ENCODE results near the gene DNAH17. TPM values are rescaled to one million over a fixed set of nuclear protein-coding genes. Genes with fewer than 3 reads are reported as not detected.

The DNAH17 gene
- total RNA-seq, 3 donors from 2014 or later (not counting 1 experiment from before 2014, with no cell fraction given) = 0.16 to 0.25 (median 0.24) TPM

DNA sequence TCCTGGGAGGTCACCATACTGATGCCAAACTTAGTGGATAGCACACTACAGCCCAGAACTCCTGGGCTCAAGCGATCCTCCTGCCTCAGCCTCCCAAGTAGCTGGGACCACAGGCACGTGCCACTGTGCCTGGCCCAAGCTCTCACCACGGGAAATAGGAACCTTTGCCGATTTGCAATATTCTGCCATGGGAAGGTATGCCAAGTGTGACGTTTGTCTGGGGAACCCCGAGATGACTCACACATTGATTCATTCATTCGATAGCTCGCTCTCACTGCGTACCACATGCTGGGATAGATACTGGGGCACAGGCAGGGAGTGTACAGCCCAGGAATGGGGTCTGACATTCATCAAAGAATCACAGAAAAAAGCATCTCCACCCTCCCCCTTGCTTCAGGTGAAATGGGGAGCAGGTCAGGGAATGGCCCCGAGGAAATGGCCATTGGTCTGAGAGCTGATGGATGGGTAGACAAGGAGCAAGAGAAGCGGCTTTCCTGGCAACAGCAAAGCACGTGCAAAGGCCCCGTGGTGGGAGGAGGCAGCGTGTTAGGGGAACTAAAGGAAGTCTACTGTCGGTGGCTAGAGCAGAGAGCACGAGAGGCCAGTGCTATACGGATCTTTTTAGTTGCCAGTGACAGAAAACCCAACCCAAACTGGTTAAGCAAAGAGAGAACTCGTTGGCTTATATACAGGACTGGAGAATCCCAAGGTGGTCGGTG lies 44.1 kb downstream of the DNAH17 start:
- no peak overlapping the region for H3K27ac Mint-ChIP-seq
- ATAC-seq (no peak), DNase-seq (peak in 1 of 2 donors; percentile 18)
- H3K4me3 ChIP-seq (ENCODE audit: low read length) = no peak overlapping the region
- H3K27me3 ChIP-seq (ENCODE audit: control insufficient read depth, insufficient read depth, low read length) = no peaks in the 10 kb centered on the region
- H3K4me1 Mint-ChIP-seq = peaks cover 7 to 14% of the 10 kb centered on the region in 2 donors
- no peaks in the 10 kb centered on the region for H3K9me3 Mint-ChIP-seq
- WGBS (ENCODE audit: insufficient coverage) = 86% methylated on average over 19 of the region's 19 CpGs
- no peaks in the 10 kb centered on the region for H3K36me3 Mint-ChIP-seq
- intact Hi-C loops (cut with micrococcal nuclease) = no loop called here
- H3K27ac ChIP-seq (ENCODE audit: low read length) = no peak overlapping the region
- no peaks in the 10 kb centered on the region for H3K36me3 ChIP-seq (ENCODE audit: control insufficient read depth, insufficient read depth, low read length)
- peaks cover 4% of the 10 kb centered on the region for H3K4me1 ChIP-seq (ENCODE audit: control insufficient read depth, insufficient read depth, low read length)
- H3K27me3 Mint-ChIP-seq (ENCODE audit: low read depth in 2 of 2) = no peaks in the 10 kb centered on the region
- TF ChIP-seq, protein P1, sequence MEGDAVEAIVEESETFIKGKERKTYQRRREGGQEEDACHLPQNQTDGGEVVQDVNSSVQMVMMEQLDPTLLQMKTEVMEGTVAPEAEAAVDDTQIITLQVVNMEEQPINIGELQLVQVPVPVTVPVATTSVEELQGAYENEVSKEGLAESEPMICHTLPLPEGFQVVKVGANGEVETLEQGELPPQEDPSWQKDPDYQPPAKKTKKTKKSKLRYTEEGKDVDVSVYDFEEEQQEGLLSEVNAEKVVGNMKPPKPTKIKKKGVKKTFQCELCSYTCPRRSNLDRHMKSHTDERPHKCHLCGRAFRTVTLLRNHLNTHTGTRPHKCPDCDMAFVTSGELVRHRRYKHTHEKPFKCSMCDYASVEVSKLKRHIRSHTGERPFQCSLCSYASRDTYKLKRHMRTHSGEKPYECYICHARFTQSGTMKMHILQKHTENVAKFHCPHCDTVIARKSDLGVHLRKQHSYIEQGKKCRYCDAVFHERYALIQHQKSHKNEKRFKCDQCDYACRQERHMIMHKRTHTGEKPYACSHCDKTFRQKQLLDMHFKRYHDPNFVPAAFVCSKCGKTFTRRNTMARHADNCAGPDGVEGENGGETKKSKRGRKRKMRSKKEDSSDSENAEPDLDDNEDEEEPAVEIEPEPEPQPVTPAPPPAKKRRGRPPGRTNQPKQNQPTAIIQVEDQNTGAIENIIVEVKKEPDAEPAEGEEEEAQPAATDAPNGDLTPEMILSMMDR (IDR thresholded peaks at IDR 0.05) = no peak
- no peak overlapping the region for H3K4me3 Mint-ChIP-seq
- H3K9me3 ChIP-seq (ENCODE audit: control insufficient read depth, insufficient read depth, low read length) = no peaks in the 10 kb centered on the region

DNA sequence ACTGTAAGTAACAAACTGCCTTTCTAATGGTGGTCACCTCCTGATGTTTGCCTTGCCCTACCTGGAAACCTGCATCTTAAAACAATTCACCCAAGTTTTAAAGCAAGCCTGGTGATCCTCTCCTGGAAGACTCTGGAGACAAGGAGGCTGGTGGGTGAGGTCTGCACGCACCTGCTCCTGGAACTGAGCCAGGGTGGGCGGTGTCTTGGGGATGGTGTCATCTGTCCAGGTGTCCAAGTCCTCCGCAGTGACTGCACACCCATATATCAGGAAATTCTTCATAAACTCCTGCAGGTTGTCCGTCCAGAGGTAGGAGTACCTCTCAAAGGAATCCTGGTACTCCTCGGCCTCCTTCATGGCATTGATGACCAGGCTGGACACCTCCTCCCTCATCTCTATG lies 44.9 kb downstream of the DNAH17 start:
- DNase-seq (no peak), ATAC-seq (no peak)
- WGBS (ENCODE audit: insufficient coverage) = 93% methylated on average over 3 of the region's 5 CpGs
- Histone ChIP-seq H3K4me3 (ENCODE audit: low read length) (no peak overlapping the region), H3K27ac (ENCODE audit: low read length) (no peak overlapping the region), H3K27me3 (ENCODE audit: control insufficient read depth, insufficient read depth, low read length) (no peaks in the 10 kb centered on the region), H3K4me1 (ENCODE audit: control insufficient read depth, insufficient read depth, low read length) (peaks cover 4% of the 10 kb centered on the region), H3K9me3 (ENCODE audit: control insufficient read depth, insufficient read depth, low read length) (no peaks in the 10 kb centered on the region), H3K36me3 (ENCODE audit: control insufficient read depth, insufficient read depth, low read length) (no peaks in the 10 kb centered on the region)
- Mint-ChIP-seq H3K36me3 (no peaks in the 10 kb centered on the region), H3K4me3 (no peak overlapping the region), H3K4me1 (peaks cover 7 to 14% of the 10 kb centered on the region in 2 donors), H3K9me3 (no peaks in the 10 kb centered on the region), H3K27ac (peak overlapping the region in 1 of 2 donors; percentile 44), H3K27me3 (ENCODE audit: low read depth in 2 of 2) (no peaks in the 10 kb centered on the region)
- TF ChIP-seq, protein P1 (IDR thresholded peaks at IDR 0.05) = no peak
- intact Hi-C loops (cut with micrococcal nuclease) = no loop called here

DNA sequence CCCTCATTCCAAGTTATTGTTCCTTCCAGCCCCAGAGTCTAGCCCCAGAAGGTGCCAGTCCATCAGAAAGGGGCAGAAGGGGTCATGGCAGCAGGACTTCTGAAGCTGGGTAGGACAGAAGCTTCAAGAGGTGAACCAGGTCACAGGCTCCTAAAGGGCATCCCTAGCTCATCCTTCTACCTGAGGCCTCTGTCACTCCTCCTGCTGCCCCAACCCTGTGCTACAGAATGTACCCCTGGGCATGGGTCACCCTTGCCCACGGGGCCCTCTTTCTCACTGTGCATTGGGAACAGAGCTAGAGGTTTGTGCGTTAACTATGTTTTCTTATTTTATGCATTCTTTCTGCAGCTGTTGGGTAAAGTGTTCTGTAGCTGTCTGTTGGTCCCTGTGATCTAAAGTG lies 46.5 kb downstream of the DNAH17 start:
- no peak for DNase-seq
- peaks cover 6 to 12% of the 10 kb centered on the region in 2 donors for H3K4me1 Mint-ChIP-seq
- H3K36me3 ChIP-seq (ENCODE audit: control insufficient read depth, insufficient read depth, low read length) = no peaks in the 10 kb centered on the region
- H3K4me1 ChIP-seq (ENCODE audit: control insufficient read depth, insufficient read depth, low read length) = peaks cover 4% of the 10 kb centered on the region
- no peaks in the 10 kb centered on the region for H3K27me3 Mint-ChIP-seq (ENCODE audit: low read depth in 2 of 2)
- no peak overlapping the region for H3K27ac Mint-ChIP-seq
- intact Hi-C loops (cut with micrococcal nuclease) = no loop called here
- H3K27ac ChIP-seq (ENCODE audit: low read length) = no peak overlapping the region
- no peak overlapping the region for H3K4me3 Mint-ChIP-seq
- no peaks in the 10 kb centered on the region for H3K9me3 Mint-ChIP-seq
- no peaks in the 10 kb centered on the region for H3K9me3 ChIP-seq (ENCODE audit: control insufficient read depth, insufficient read depth, low read length)
- 71% methylated on average over 2 of the region's 2 CpGs for WGBS (ENCODE audit: insufficient coverage)
- H3K4me3 ChIP-seq (ENCODE audit: low read length) = no peak overlapping the region
- H3K27me3 ChIP-seq (ENCODE audit: control insufficient read depth, insufficient read depth, low read length) = no peaks in the 10 kb centered on the region
- ATAC-seq = no peak
- TF ChIP-seq, protein P1 (IDR thresholded peaks at IDR 0.05) = no peak
- no peaks in the 10 kb centered on the region for H3K36me3 Mint-ChIP-seq
